Astrocyte (in vitro differentiated cells and primary cell): ENCODE results near the gene HIBADH. TPM values are rescaled to one million over a fixed set of nuclear protein-coding genes. Genes with fewer than 3 reads are reported as not detected.

ENCODE experiments used
- DNase-seq: peaks from one replicate; pipeline ENCODE4 v3.0.0-alpha.2; 2010; ENCODE audit warnings: low read depth
- FAIRE-seq: peaks from 2 replicates; lab custom pipeline; 2011; peaks lifted over from hg19 to GRCh38; lab: Jason Lieb, UNC
- H2AFZ ChIP-seq: 2 replicates; pipeline ENCODE4 v1.6.0; 2012; ENCODE audit warnings: low read depth, low read length, inconsistent platforms
- H3K27ac ChIP-seq: 2 replicates; pipeline ENCODE4 v1.5.1; 2011; ENCODE audit warnings: low read depth, low read length, inconsistent platforms
- H3K27me3 ChIP-seq: 2 replicates; pipeline ENCODE4 v1.6.0; 2011; ENCODE audit warnings: low read length, inconsistent platforms; ENCODE audit not compliant: insufficient read depth
- H3K36me3 ChIP-seq: 2 replicates; pipeline ENCODE4 v1.5.1; 2011; ENCODE audit warnings: low read length, inconsistent platforms; ENCODE audit not compliant: insufficient read depth
- H3K4me1 ChIP-seq: 2 replicates; pipeline ENCODE4 v1.5.1; 2011; ENCODE audit warnings: low read length, inconsistent platforms; ENCODE audit not compliant: insufficient read depth
- H3K4me2 ChIP-seq: 2 replicates; pipeline ENCODE4 v1.6.0; 2012; ENCODE audit warnings: low read length, inconsistent platforms
- H3K4me3 ChIP-seq: 2 replicates; pipeline ENCODE4 v1.5.1; 2011; ENCODE audit warnings: low read depth, mild to moderate bottlenecking, low read length, inconsistent platforms; ENCODE audit not compliant: insufficient read depth
- H3K79me2 ChIP-seq: 2 replicates; pipeline ENCODE4 v1.6.0; 2012; ENCODE audit warnings: mild to moderate bottlenecking, low read length, inconsistent platforms; ENCODE audit not compliant: insufficient read depth
- H3K9ac ChIP-seq: 2 replicates; pipeline ENCODE4 v1.6.0; 2012; ENCODE audit warnings: mild to moderate bottlenecking, low read length, inconsistent platforms
- H3K9me3 ChIP-seq: 2 replicates; pipeline ENCODE4 v1.5.1; 2012; ENCODE audit warnings: low read depth, mild to moderate bottlenecking, low read length, inconsistent platforms; ENCODE audit not compliant: insufficient read depth
- H4K20me1 ChIP-seq: 2 replicates; pipeline ENCODE4 v1.6.0; 2012; ENCODE audit warnings: low read length, inconsistent platforms; ENCODE audit not compliant: insufficient read depth
- H3K27ac Mint-ChIP-seq: one replicate; pipeline ENCODE4 v1.8.0; 2021; ENCODE audit warnings: mild to moderate bottlenecking, mixed read lengths; ENCODE audit not compliant: unreplicated experiment
- H3K27me3 Mint-ChIP-seq: one replicate; pipeline ENCODE4 v1.8.0; 2021; ENCODE audit warnings: low read depth, mixed read lengths; ENCODE audit not compliant: unreplicated experiment
- H3K36me3 Mint-ChIP-seq: one replicate; pipeline ENCODE4 v1.8.0; 2021; ENCODE audit warnings: low read depth, mixed read lengths; ENCODE audit not compliant: unreplicated experiment
- H3K4me1 Mint-ChIP-seq: one replicate; pipeline ENCODE4 v1.8.0; 2021; ENCODE audit warnings: low read depth, mixed read lengths; ENCODE audit not compliant: unreplicated experiment
- H3K4me3 Mint-ChIP-seq: one replicate; pipeline ENCODE4 v1.8.0; 2021; ENCODE audit warnings: mild to moderate bottlenecking, moderate library complexity, mixed read lengths; ENCODE audit not compliant: unreplicated experiment
- H3K9me3 Mint-ChIP-seq: one replicate; pipeline ENCODE4 v1.8.0; 2021; ENCODE audit warnings: mild to moderate bottlenecking, mixed read lengths; ENCODE audit not compliant: unreplicated experiment
- CTCF ChIP-seq: IDR thresholded peaks from 2 replicates; pipeline ENCODE4 v1.5.1; 2011; ENCODE audit warnings: low read depth, mild to moderate bottlenecking, inconsistent platforms, low read length, moderate library complexity; ENCODE audit not compliant: insufficient read depth
- EZH2 ChIP-seq: IDR thresholded peaks from 2 replicates; pipeline ENCODE4 v1.6.1; 2012; ENCODE audit warnings: mild to moderate bottlenecking, low read length, inconsistent platforms; ENCODE audit not compliant: insufficient read depth
- total RNA-seq: library from RNA; stranded (reverse); gene quantifications from 2 replicates; pipeline ENCODE4 v1.2.1, GENCODE V29; 2021

HIBADH gene
- total RNA-seq, 1 donor from 2014 or later, result 21.9 TPM

GRCh38 chr7:27533652-27534081 is 129.0 kb downstream of the HIBADH start:
- TF ChIP-seq CTCF (no peak), EZH2 (no peak)
- no peak for FAIRE-seq
- H3K4me2 ChIP-seq, result no peak overlapping the region
- peaks cover 2% of the 10 kb centered on the region for H3K9me3 Mint-ChIP-seq
- no peaks in the 10 kb centered on the region for H3K9me3 ChIP-seq
- no peaks in the 10 kb centered on the region for H3K36me3 ChIP-seq
- no peak overlapping the region for H2AFZ ChIP-seq
- H3K4me3 Mint-ChIP-seq, result no peak overlapping the region
- no peak overlapping the region for H3K27ac ChIP-seq
- H3K4me1 ChIP-seq, result no peaks in the 10 kb centered on the region
- H3K27ac Mint-ChIP-seq, result no peak overlapping the region
- no peaks in the 10 kb centered on the region for H3K27me3 ChIP-seq
- DNase-seq, result peak; percentile 4
- H3K9ac ChIP-seq, result no peak overlapping the region
- peaks cover 14% of the 10 kb centered on the region for H3K36me3 Mint-ChIP-seq
- no peaks in the 10 kb centered on the region for H4K20me1 ChIP-seq
- H3K4me1 Mint-ChIP-seq, result no peaks in the 10 kb centered on the region
- no peak overlapping the region for H3K4me3 ChIP-seq
- no peaks in the 10 kb centered on the region for H3K27me3 Mint-ChIP-seq
- H3K79me2 ChIP-seq, result no peaks in the 10 kb centered on the region

DNA sequence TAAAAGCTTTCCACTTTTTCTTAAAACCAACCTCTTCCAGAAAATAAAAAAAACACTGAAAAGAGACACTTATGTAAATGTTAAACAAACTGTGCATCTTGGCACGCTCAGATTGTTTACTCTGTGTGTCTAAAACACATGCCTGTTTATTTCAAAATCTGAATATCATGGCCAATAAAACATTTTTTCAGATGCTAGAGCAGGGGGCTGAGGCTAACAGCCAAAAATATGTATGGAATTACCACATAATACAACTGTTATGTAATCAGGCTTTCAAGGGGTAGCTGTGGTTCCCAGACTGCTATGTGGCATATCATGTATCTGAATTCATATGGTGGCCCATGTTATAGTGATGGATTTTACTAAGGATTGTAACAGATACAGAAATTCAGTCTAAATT is 130.4 kb downstream of the HIBADH start:
- DNase-seq, result peak; percentile 4
- H3K9ac ChIP-seq, result no peak overlapping the region
- H3K4me3 ChIP-seq, result no peak overlapping the region
- H3K79me2 ChIP-seq, result no peaks in the 10 kb centered on the region
- Mint-ChIP-seq H3K36me3 (peaks cover 21% of the 10 kb centered on the region), H3K9me3 (peaks cover 2% of the 10 kb centered on the region), H3K27me3 (no peaks in the 10 kb centered on the region), H3K4me3 (no peak overlapping the region), H3K27ac (no peak overlapping the region), H3K4me1 (no peaks in the 10 kb centered on the region)
- FAIRE-seq, result no peak
- H2AFZ ChIP-seq, result no peak overlapping the region
- no peaks in the 10 kb centered on the region for H3K4me1 ChIP-seq
- no peaks in the 10 kb centered on the region for H4K20me1 ChIP-seq
- TF ChIP-seq EZH2 (no peak), CTCF (no peak)
- no peaks in the 10 kb centered on the region for H3K27me3 ChIP-seq
- no peak overlapping the region for H3K4me2 ChIP-seq
- no peaks in the 10 kb centered on the region for H3K9me3 ChIP-seq
- H3K27ac ChIP-seq, result no peak overlapping the region
- H3K36me3 ChIP-seq, result no peaks in the 10 kb centered on the region

- Mint-ChIP-seq H3K36me3 (peaks cover 28% of the 10 kb centered on the region), H3K9me3 (peaks cover 2% of the 10 kb centered on the region), H3K4me3 (no peak overlapping the region), H3K27me3 (no peaks in the 10 kb centered on the region), H3K27ac (no peak overlapping the region), H3K4me1 (no peaks in the 10 kb centered on the region)
- no peaks in the 10 kb centered on the region for H4K20me1 ChIP-seq
- H3K4me2 ChIP-seq, result no peak overlapping the region
- no peaks in the 10 kb centered on the region for H3K9me3 ChIP-seq
- no peaks in the 10 kb centered on the region for H3K27me3 ChIP-seq
- H3K4me3 ChIP-seq, result no peak overlapping the region
- DNase-seq (no peak), FAIRE-seq (no peak)
- H2AFZ ChIP-seq, result no peak overlapping the region
- TF ChIP-seq CTCF, result no peak
- H3K9ac ChIP-seq, result no peak overlapping the region
- no peaks in the 10 kb centered on the region for H3K79me2 ChIP-seq
- H3K4me1 ChIP-seq, result no peaks in the 10 kb centered on the region
- H3K27ac ChIP-seq, result no peak overlapping the region
- H3K36me3 ChIP-seq, result peaks cover 6% of the 10 kb centered on the region
These were observed 135.4 kb downstream of the HIBADH start for GRCh38 chr7:27527348-27527714.
